H1 (cell line): ENCODE results near the gene MSANTD2. TPM values are rescaled to one million over a fixed set of nuclear protein-coding genes. Genes with fewer than 3 reads are reported as not detected.

Experiments used
- CTCF ChIA-PET: fragments of 300-600 bp; sonication (Branson Sonifier 250); formaldehyde crosslinking; loops from one replicate; lab custom pipeline; 2021; ENCODE audit not compliant: partially characterized antibody; lab: Charles Lee
- POLR2A ChIA-PET: fragments of 300-600 bp; sonication (Branson Sonifier 250); formaldehyde crosslinking; loops from one replicate; lab custom pipeline; 2021; ENCODE audit warnings: inconsistent platforms; ENCODE audit not compliant: partially characterized antibody; lab: Charles Lee
- DNase-seq, 2 experiments: peaks; one replicate each; pipeline versions ENCODE4 v3.0.0 to v3.0.0-alpha.2; 2010 to 2022; ENCODE audit warnings: low spot score in 2 of 2, low read depth in 1 of 2, mixed read lengths in 1 of 2
- FAIRE-seq: peaks from 2 replicates; lab custom pipeline; 2011; peaks lifted over from hg19 to GRCh38; lab: Jason Lieb, UNC
- H2AFZ ChIP-seq: 2 replicates; pipeline ENCODE4 v1.8.1; 2012; ENCODE audit warnings: low read length, inconsistent platforms
- H2AK5ac ChIP-seq: 2 replicates; pipeline ENCODE4 v1.6.1; 2013; ENCODE audit warnings: low read depth, low read length
- H2BK120ac ChIP-seq: replicated peaks from 2 replicates; pipeline ENCODE3; 2013; ENCODE audit warnings: low read depth, low read length, inconsistent platforms
- H2BK12ac ChIP-seq: 2 replicates; pipeline ENCODE4 v1.6.1; 2013; ENCODE audit warnings: low read depth, low read length
- H2BK15ac ChIP-seq: 2 replicates; pipeline ENCODE4 v1.6.1; 2013; ENCODE audit warnings: low read length
- H2BK20ac ChIP-seq: 2 replicates; pipeline ENCODE4 v1.6.1; 2013; ENCODE audit warnings: low read length
- H2BK5ac ChIP-seq: 2 replicates; pipeline ENCODE4 v1.6.1; 2013; ENCODE audit warnings: low read depth, low read length
- H3K14ac ChIP-seq: 2 replicates; pipeline ENCODE4 v1.6.1; 2013; ENCODE audit warnings: inconsistent platforms; ENCODE audit not compliant: insufficient read length
- H3K18ac ChIP-seq: 2 replicates; pipeline ENCODE4 v1.6.1; 2013; ENCODE audit warnings: low read length; ENCODE audit errors: extremely low read depth
- H3K23ac ChIP-seq: 2 replicates; pipeline ENCODE4 v1.6.1; 2013; ENCODE audit warnings: inconsistent platforms; ENCODE audit not compliant: insufficient read length
- H3K23me2 ChIP-seq: 2 replicates; pipeline ENCODE4 v1.6.1; 2013; ENCODE audit warnings: low read depth, low read length
- H3K27ac ChIP-seq: 2 replicates; pipeline ENCODE4 v1.6.1; 2011; ENCODE audit warnings: low read depth, low read length, inconsistent platforms
- H3K27me3 ChIP-seq, 4 experiments: replicated peaks in 1 of 4; 1 replicate in 1 of 4; 2 replicates in 3 of 4; pipeline versions ENCODE4 v1.6.1 to v1.8.1; 2011 to 2013; ENCODE audit warnings: low read length in 3 of 4, mild to moderate bottlenecking in 3 of 4, inconsistent platforms in 2 of 4, mixed read lengths in 2 of 4, moderate library complexity in 1 of 4; ENCODE audit not compliant: control insufficient read depth in 3 of 4, insufficient read depth in 3 of 4; ENCODE audit errors: extremely low read depth in 1 of 4
- H3K36me3 ChIP-seq, 4 experiments: 2 replicates each; pipeline versions ENCODE4 v1.6.1 to v1.8.1; 2011 to 2013; ENCODE audit warnings: mild to moderate bottlenecking in 4 of 4, low read length in 3 of 4, moderate library complexity in 2 of 4, control low read depth in 1 of 4, inconsistent platforms in 1 of 4; ENCODE audit not compliant: insufficient read depth in 4 of 4, control insufficient read depth in 2 of 4
- H3K4ac ChIP-seq: replicated peaks from 2 replicates; pipeline ENCODE3; 2013; ENCODE audit warnings: low read length, low read depth, mixed read lengths, inconsistent platforms; ENCODE audit not compliant: insufficient read length
- H3K4me1 ChIP-seq, 4 experiments: replicated peaks in 1 of 4; 1 replicate in 1 of 4; 2 replicates in 3 of 4; pipeline versions ENCODE4 v1.6.1 to v1.8.1; 2011 to 2013; ENCODE audit warnings: low read length in 3 of 4, inconsistent platforms in 2 of 4, mixed read lengths in 1 of 4; ENCODE audit not compliant: insufficient read depth in 4 of 4, control insufficient read depth in 3 of 4
- H3K4me2 ChIP-seq, 2 experiments: 2 replicates each; pipeline versions ENCODE4 v1.6.1 to v1.8.1; 2011 to 2013; ENCODE audit warnings: low read depth in 2 of 2, low read length in 2 of 2, control low read depth in 1 of 2, inconsistent platforms in 1 of 2, mild to moderate bottlenecking in 1 of 2; ENCODE audit not compliant: insufficient read depth in 1 of 2
- H3K4me3 ChIP-seq, 4 experiments: fragments of 200-600, 300-600 bp in 1 of 4; sonication (generic), shearing (Covaris generic), sonication (Bioruptor Twin) in 1 of 4; 2 replicates each; pipeline versions ENCODE4 v1.5.1 to v1.8.1; 2011 to 2016; ENCODE audit warnings: low read length in 4 of 4, low read depth in 3 of 4, control low read depth in 2 of 4, inconsistent platforms in 2 of 4, mild to moderate bottlenecking in 2 of 4, mixed read lengths in 1 of 4, moderate library complexity in 1 of 4; ENCODE audit not compliant: insufficient read depth in 2 of 4; ENCODE audit errors: extremely low read depth in 1 of 4
- H3K56ac ChIP-seq: replicated peaks from 2 replicates; pipeline ENCODE3; 2013; ENCODE audit warnings: low read depth, mild to moderate bottlenecking, mixed read lengths, low read length, inconsistent platforms; ENCODE audit not compliant: insufficient read length
- H3K79me1 ChIP-seq: 2 replicates; pipeline ENCODE4 v1.6.1; 2013; ENCODE audit warnings: low read depth, low read length, control low read depth
- H3K79me2 ChIP-seq, 2 experiments: 2 replicates each; pipeline versions ENCODE4 v1.6.1 to v1.8.1; 2012 to 2013; ENCODE audit warnings: low read length in 2 of 2, mild to moderate bottlenecking in 2 of 2, inconsistent platforms in 1 of 2; ENCODE audit not compliant: insufficient read depth in 2 of 2, control insufficient read depth in 1 of 2
- H3K9ac ChIP-seq, 4 experiments: replicated peaks in 1 of 4; 1 replicate in 1 of 4; 2 replicates in 3 of 4; pipeline versions ENCODE4 v1.6.1 to v1.8.1; 2011 to 2013; ENCODE audit warnings: low read depth in 3 of 4, low read length in 3 of 4, control low read depth in 2 of 4, mild to moderate bottlenecking in 2 of 4, moderate library complexity in 2 of 4, inconsistent platforms in 1 of 4; ENCODE audit errors: extremely low read depth in 1 of 4
- H3K9me3 ChIP-seq, 2 experiments: 2 replicates each; pipeline versions ENCODE4 v1.6.1 to v1.8.1; 2012 to 2013; ENCODE audit warnings: mild to moderate bottlenecking in 2 of 2, moderate library complexity in 2 of 2, control low read depth in 1 of 2, inconsistent platforms in 1 of 2, low read depth in 1 of 2, low read length in 1 of 2, mixed read lengths in 1 of 2; ENCODE audit not compliant: insufficient read depth in 2 of 2
- H4K20me1 ChIP-seq, 2 experiments: replicated peaks in 1 of 2; 2 replicates each; pipeline versions ENCODE3 to v1.8.1; 2011 to 2013; ENCODE audit warnings: inconsistent platforms in 2 of 2, low read length in 2 of 2, mild to moderate bottlenecking in 1 of 2; ENCODE audit not compliant: insufficient read depth in 2 of 2, control insufficient read depth in 1 of 2
- H4K5ac ChIP-seq: 2 replicates; pipeline ENCODE4 v1.6.1; 2013; ENCODE audit warnings: low read length, low read depth, mixed read lengths, inconsistent platforms; ENCODE audit not compliant: insufficient read length
- H4K8ac ChIP-seq: 2 replicates; pipeline ENCODE4 v1.8.0; 2013; ENCODE audit warnings: mild to moderate bottlenecking, moderate library complexity, low read length, inconsistent platforms; ENCODE audit not compliant: insufficient read depth; ENCODE audit errors: extremely low read depth
- H4K91ac ChIP-seq: replicated peaks from 2 replicates; pipeline ENCODE3; 2013; ENCODE audit warnings: low read length, mixed read lengths, inconsistent platforms; ENCODE audit not compliant: insufficient read length
- CHD1 ChIP-seq: IDR thresholded peaks from 2 replicates; pipeline ENCODE4 v1.6.1; 2012; ENCODE audit warnings: low read depth, low read length, improper control_type of control experiment
- GTF2F1 ChIP-seq: IDR thresholded peaks from 2 replicates; pipeline ENCODE4 v1.6.1; 2012; ENCODE audit warnings: low read depth, low read length, improper control_type of control experiment, borderline replicate concordance
- KDM5A ChIP-seq: fragments of 200-600 bp; IDR thresholded peaks from 2 replicates; pipeline ENCODE4 v1.7.1; 2012; ENCODE audit warnings: mild to moderate bottlenecking, low read length, inconsistent platforms, mixed read lengths
- NANOG ChIP-seq: IDR thresholded peaks from 2 replicates; pipeline ENCODE4 v1.6.1; 2011; ENCODE audit warnings: low read length, low read depth, mild to moderate bottlenecking, inconsistent platforms; ENCODE audit not compliant: insufficient read depth, poor library complexity, severe bottlenecking
- NRF1 ChIP-seq: IDR thresholded peaks from 2 replicates; pipeline ENCODE4 v1.6.1; 2011; ENCODE audit warnings: mild to moderate bottlenecking, low read depth, low read length, improper control_type of control experiment
- POU5F1 ChIP-seq: IDR thresholded peaks from 2 replicates; pipeline ENCODE4 v1.6.1; 2011; ENCODE audit warnings: low read depth, mild to moderate bottlenecking, low read length, moderate library complexity
- RBBP5 ChIP-seq: IDR thresholded peaks from 2 replicates; pipeline ENCODE4 v1.7.1; 2012; ENCODE audit warnings: low read depth, mild to moderate bottlenecking, inconsistent platforms, low read length, moderate library complexity, borderline replicate concordance
- SAP30 ChIP-seq: fragments of 300-600 bp; sonication (generic); IDR thresholded peaks from 2 replicates; pipeline ENCODE4 v1.7.1; 2012; ENCODE audit warnings: low read length, moderate library complexity, mild to moderate bottlenecking, inconsistent platforms; ENCODE audit not compliant: insufficient read depth, insufficient replicate concordance
- SUZ12 ChIP-seq: fragments of 200-600 bp; sonication (generic); IDR thresholded peaks from 2 replicates; pipeline ENCODE4 v1.6.1; 2012; ENCODE audit warnings: mild to moderate bottlenecking, inconsistent platforms, low read length, moderate library complexity, mixed read lengths
- USF2 ChIP-seq: IDR thresholded peaks from 2 replicates; pipeline ENCODE4 v1.6.1; 2011; ENCODE audit warnings: low read length, improper control_type of control experiment
- YY1 ChIP-seq: IDR thresholded peaks from 2 replicates; pipeline ENCODE4 v1.6.1; 2011; ENCODE audit warnings: low read depth, mild to moderate bottlenecking, low read length
- ZNF274 ChIP-seq: IDR thresholded peaks from 2 replicates; pipeline ENCODE4 v1.7.0; 2012; ENCODE audit warnings: low read length, borderline replicate concordance; ENCODE audit errors: extremely low read depth
- WGBS, 2 experiments: shearing (Covaris generic) in 1 of 2; methylation state at CpG; one replicate each; pipeline versions ENCODE4 v1.1.6 to v1.1.7; 2013 to 2015; ENCODE audit warnings: low lambda C conversion rate in 2 of 2, mixed read lengths in 2 of 2, inconsistent platforms in 1 of 2, low coverage in 1 of 2, missing lambda C conversion rate in 1 of 2; ENCODE audit not compliant: insufficient replicate concordance in 2 of 2, insufficient coverage in 1 of 2, insufficient read length in 1 of 2; ENCODE audit errors: extremely low coverage in 1 of 2, missing lambda C conversion rate in 1 of 2; 5-methylcytosine and 5-hydroxymethylcytosine counted together
- polyA plus RNA-seq, 7 experiments: library from polyadenylated mRNA; depleted of rRNA in 3 of 7; stranded (reverse) in 5 of 7; unstranded in 2 of 7; fragments of >200 nt in 5 of 7; fragments of 200-250 nt in 2 of 7; gene quantifications; 1 replicate in 5 of 7; 2 replicates in 1 of 7; 4 replicates in 1 of 7; pipeline versions ENCODE4 v1.2.1 to v1.2.3, GENCODE V29; 2011 to 2013; ENCODE audit warnings: missing spikeins in 2 of 7, mixed read lengths in 2 of 7
- total RNA-seq: library from RNA; stranded (reverse); fragmentation: NEBNext Ultra II Directional; extraction: Animal tissue kit (Norgen Biotek cat#: 25700); gene quantifications from 2 replicates; pipeline ENCODE4 v1.2.1, GENCODE V29; 2021
- TF ChIP-seq, protein P1 (sequence below): IDR thresholded peaks from 2 replicates; pipeline ENCODE4 v1.6.1; 2012; ENCODE audit warnings: inconsistent platforms

MSANTD2 gene
- total and polyA plus RNA-seq, 2 of the 8 experiments (the other 6 are each of a cell fraction or from before 2014, with no cell fraction given) = 8.2 to 15.9 TPM

DNA sequence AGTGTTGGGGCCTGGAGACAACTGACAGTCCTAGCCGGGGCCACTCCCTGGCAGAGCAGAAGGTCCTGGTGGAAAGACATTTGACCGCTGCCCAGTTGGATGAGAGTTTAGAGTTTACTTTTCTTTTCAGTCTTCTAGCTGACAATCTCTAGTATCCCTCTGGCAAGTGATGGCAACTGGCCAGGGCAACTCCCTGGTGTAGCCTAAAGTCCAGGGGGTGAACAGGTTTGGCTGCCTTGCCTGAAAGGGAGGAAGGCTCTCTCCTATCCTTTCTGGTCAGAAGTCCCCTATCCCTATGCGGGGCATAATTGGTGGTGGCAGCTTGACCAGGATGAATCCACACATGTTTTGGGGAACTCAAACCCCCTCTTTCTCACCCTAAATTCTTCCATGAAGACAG is 16.8 kb upstream of the MSANTD2 start:
- Histone ChIP-seq H3K9ac (no peak overlapping the region), H3K79me1 (no peaks in the 10 kb centered on the region), H3K14ac (no peak overlapping the region), H2AK5ac (no peak overlapping the region), H3K27me3 (no peaks in the 10 kb centered on the region; a peak in 2 of 7 replicates), H2BK15ac (no peak overlapping the region), H3K23me2 (no peaks in the 10 kb centered on the region), H4K20me1 (no peaks in the 10 kb centered on the region), H2BK5ac (no peak overlapping the region), H3K4me1 (peaks cover 0 to 2% (median 0%) of the 10 kb centered on the region in 4 experiments; a peak in 1 of 7 replicates), H2BK20ac (no peak overlapping the region), H3K9me3 (no peaks in the 10 kb centered on the region), H3K4me3 (no peak overlapping the region), H2BK120ac (no peak overlapping the region), H3K4me2 (no peak overlapping the region), H4K8ac (no peak overlapping the region), H3K23ac (no peak overlapping the region), H3K18ac (no peak overlapping the region), H4K5ac (no peak overlapping the region), H3K27ac (no peak overlapping the region), H3K4ac (no peak overlapping the region), H3K56ac (no peak overlapping the region), H4K91ac (no peak overlapping the region), H3K79me2 (no peaks in the 10 kb centered on the region), H2AFZ (no peak overlapping the region), H3K36me3 (no peaks in the 10 kb centered on the region), H2BK12ac (no peak overlapping the region)
- DNase-seq (no peak), FAIRE-seq (no peak)
- CTCF ChIA-PET = interaction anchor here (0.7 kb wide), 1 partner anchor 50 kb away, joined by 3 read pairs; no protein-coding TSS in a partner anchor
- POLR2A ChIA-PET = no interaction called here
- 90% methylated on average over 3 of the region's 3 CpGs; no CpG with 5 or more reads in 1 of the 2 experiments for WGBS, 2 experiments
- TF ChIP-seq SAP30 = no peak
- TF ChIP-seq NANOG = no peak
- no peak for TF ChIP-seq USF2
- no peak for TF ChIP-seq GTF2F1
- no peak for TF ChIP-seq CHD1
- TF ChIP-seq NRF1 = no peak
- TF ChIP-seq SUZ12 = no peak
- no peak for TF ChIP-seq YY1
- TF ChIP-seq ZNF274 = no peak
- no peak for TF ChIP-seq RBBP5
- no peak for TF ChIP-seq POU5F1
- TF ChIP-seq, protein P1, sequence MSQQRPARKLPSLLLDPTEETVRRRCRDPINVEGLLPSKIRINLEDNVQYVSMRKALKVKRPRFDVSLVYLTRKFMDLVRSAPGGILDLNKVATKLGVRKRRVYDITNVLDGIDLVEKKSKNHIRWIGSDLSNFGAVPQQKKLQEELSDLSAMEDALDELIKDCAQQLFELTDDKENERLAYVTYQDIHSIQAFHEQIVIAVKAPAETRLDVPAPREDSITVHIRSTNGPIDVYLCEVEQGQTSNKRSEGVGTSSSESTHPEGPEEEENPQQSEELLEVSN = no peak
- TF ChIP-seq KDM5A = no peak
